Measurements from ENCODE around the gene PIP5K1A. TPM values are rescaled to one million over a fixed set of nuclear protein-coding genes. Genes with fewer than 3 reads are reported as not detected.
"Not testable (repeated sequence)": the region's sequence is repeated elsewhere in the genome, so short reads cannot be mapped to it uniquely, and the experiment has no call there.

The PIP5K1A gene
- total RNA-seq, 1 donor from 2014 or later, result 59.7 TPM

GRCh38 chr1:151266315-151266714 is 68.0 kb downstream of the PIP5K1A start:
- Histone ChIP-seq H3K27me3 (ENCODE audit: control insufficient read depth, insufficient read depth, low read length) (no peaks in the 10 kb centered on the region), H3K36me3 (ENCODE audit: control insufficient read depth, insufficient read depth, low read length) (no peaks in the 10 kb centered on the region), H3K4me3 (ENCODE audit: low read depth, low read length) (no peak overlapping the region)
- DNase-seq (ENCODE audit: low read depth), result no peak
- TF ChIP-seq CTCF (IDR thresholded peaks at IDR 0.05; ENCODE audit: insufficient read depth, low read length, poor library complexity, severe bottlenecking), result no peak

- TF ChIP-seq CTCF (IDR thresholded peaks at IDR 0.05; ENCODE audit: insufficient read depth, low read length, poor library complexity, severe bottlenecking), result no peak
- DNase-seq (ENCODE audit: low read depth), result no peak
- Histone ChIP-seq H3K27me3 (ENCODE audit: control insufficient read depth, insufficient read depth, low read length) (no peaks in the 10 kb centered on the region), H3K36me3 (ENCODE audit: control insufficient read depth, insufficient read depth, low read length) (no peaks in the 10 kb centered on the region), H3K4me3 (ENCODE audit: low read depth, low read length) (no peak overlapping the region)
Observed at GRCh38 chr1:151266821-151267220, 68.5 kb downstream of the PIP5K1A start.

- no peak for TF ChIP-seq CTCF (IDR thresholded peaks at IDR 0.05; ENCODE audit: insufficient read depth, low read length, poor library complexity, severe bottlenecking)
- Histone ChIP-seq H3K36me3 (ENCODE audit: control insufficient read depth, insufficient read depth, low read length) (no peaks in the 10 kb centered on the region), H3K27me3 (ENCODE audit: control insufficient read depth, insufficient read depth, low read length) (no peaks in the 10 kb centered on the region), H3K4me3 (ENCODE audit: low read depth, low read length) (no peak overlapping the region)
- DNase-seq (ENCODE audit: low read depth), result no peak
Observed at GRCh38 chr1:151267760-151268159, 69.4 kb downstream of the PIP5K1A start.

GRCh38 chr1:151273924-151274466 is 75.6 kb downstream of the PIP5K1A start:
- no peaks in the 10 kb centered on the region for H3K27me3 ChIP-seq (ENCODE audit: control insufficient read depth, insufficient read depth, low read length)
- TF ChIP-seq CTCF (IDR thresholded peaks at IDR 0.05; ENCODE audit: insufficient read depth, low read length, poor library complexity, severe bottlenecking), result no peak
- DNase-seq (ENCODE audit: low read depth), result no peak
- no peaks in the 10 kb centered on the region for H3K36me3 ChIP-seq (ENCODE audit: control insufficient read depth, insufficient read depth, low read length)
- no peak overlapping the region for H3K4me3 ChIP-seq (ENCODE audit: low read depth, low read length)

GRCh38 chr1:151275341-151275740 is 77.0 kb downstream of the PIP5K1A start:
- not testable (repeated sequence) for H3K36me3 ChIP-seq (ENCODE audit: control insufficient read depth, insufficient read depth, low read length); DNase-seq (ENCODE audit: low read depth); H3K4me3 ChIP-seq (ENCODE audit: low read depth, low read length); H3K27me3 ChIP-seq (ENCODE audit: control insufficient read depth, insufficient read depth, low read length)

GRCh38 chr1:151277249-151277648 is 78.9 kb downstream of the PIP5K1A start:
- Histone ChIP-seq H3K4me3 (ENCODE audit: low read depth, low read length) (no peak overlapping the region), H3K36me3 (ENCODE audit: control insufficient read depth, insufficient read depth, low read length) (no peaks in the 10 kb centered on the region), H3K27me3 (ENCODE audit: control insufficient read depth, insufficient read depth, low read length) (no peaks in the 10 kb centered on the region)
- DNase-seq (ENCODE audit: low read depth), result no peak
- TF ChIP-seq CTCF (IDR thresholded peaks at IDR 0.05; ENCODE audit: insufficient read depth, low read length, poor library complexity, severe bottlenecking), result no peak
